Spleen (tissue), 7 donors: Measurements from ENCODE around the gene LPAR3.

Experiments
- POLR2A ChIP-seq, 3 donors: fragments of 450-650 bp; IDR thresholded peaks; one replicate each; pipeline ENCODE4 v1.5.1; 2017; ENCODE audit warnings: antibody characterized with exemption in 3 of 3, mild to moderate bottlenecking in 1 of 3
- POLR2AphosphoS5 ChIP-seq, 3 donors: sonication (generic); formaldehyde crosslinking; IDR thresholded peaks; one replicate each; pipeline ENCODE4 v1.5.1; 2017; ENCODE audit warnings: antibody characterized with exemption in 3 of 3
- TF ChIP-seq, protein P1 (sequence below), 11 experiments: fragments of 200-600 bp in 7 of 11; fragments of 450-650 bp in 4 of 11; sonication (generic) in 4 of 11; IDR thresholded peaks in 8 of 11; conservative IDR thresholded peaks in 3 of 11; 1 replicate in 7 of 11; 2 replicates in 4 of 11; pipeline versions ENCODE4 v1.4.0 to v1.8.0; 2016 to 2021; ENCODE audit warnings: antibody characterized with exemption in 11 of 11, inconsistent platforms in 4 of 11, mild to moderate bottlenecking in 1 of 11
- donor health status: DM: no; HTN: no; CAD: no; lungs with moderate emphysema.
- donor health status: DM: no; HTN: no; CAD: no.
- donor health status: DM: no; HTN: no; CAD: no.

DNA sequence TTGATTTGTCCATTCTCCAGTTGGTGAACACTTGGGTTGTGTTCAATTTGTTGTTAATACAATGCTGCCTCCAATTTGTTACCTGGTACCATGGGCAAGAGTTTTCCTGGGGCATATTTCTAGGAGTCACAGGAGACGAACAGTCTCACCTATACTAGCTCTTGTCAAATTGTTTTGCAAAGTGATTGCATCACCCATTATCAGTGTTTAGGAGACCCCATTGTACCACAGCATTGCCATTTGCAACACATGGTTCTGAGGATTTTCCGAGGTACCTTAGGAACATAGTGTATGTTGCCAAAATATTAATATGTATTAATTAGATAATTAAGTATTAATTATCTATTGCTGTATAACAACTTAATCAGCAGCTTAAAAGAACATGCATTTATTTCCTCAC, 97.8 kb downstream of the LPAR3 start:
- TF ChIP-seq, protein P1, sequence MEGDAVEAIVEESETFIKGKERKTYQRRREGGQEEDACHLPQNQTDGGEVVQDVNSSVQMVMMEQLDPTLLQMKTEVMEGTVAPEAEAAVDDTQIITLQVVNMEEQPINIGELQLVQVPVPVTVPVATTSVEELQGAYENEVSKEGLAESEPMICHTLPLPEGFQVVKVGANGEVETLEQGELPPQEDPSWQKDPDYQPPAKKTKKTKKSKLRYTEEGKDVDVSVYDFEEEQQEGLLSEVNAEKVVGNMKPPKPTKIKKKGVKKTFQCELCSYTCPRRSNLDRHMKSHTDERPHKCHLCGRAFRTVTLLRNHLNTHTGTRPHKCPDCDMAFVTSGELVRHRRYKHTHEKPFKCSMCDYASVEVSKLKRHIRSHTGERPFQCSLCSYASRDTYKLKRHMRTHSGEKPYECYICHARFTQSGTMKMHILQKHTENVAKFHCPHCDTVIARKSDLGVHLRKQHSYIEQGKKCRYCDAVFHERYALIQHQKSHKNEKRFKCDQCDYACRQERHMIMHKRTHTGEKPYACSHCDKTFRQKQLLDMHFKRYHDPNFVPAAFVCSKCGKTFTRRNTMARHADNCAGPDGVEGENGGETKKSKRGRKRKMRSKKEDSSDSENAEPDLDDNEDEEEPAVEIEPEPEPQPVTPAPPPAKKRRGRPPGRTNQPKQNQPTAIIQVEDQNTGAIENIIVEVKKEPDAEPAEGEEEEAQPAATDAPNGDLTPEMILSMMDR (IDR thresholded peaks at IDR 0.05 in 8 of 11, conservative IDR thresholded peaks at IDR 0.05 in 3 of 11): no peak
- TF ChIP-seq POLR2AphosphoS5 (IDR thresholded peaks at IDR 0.05) (no peak), POLR2A (IDR thresholded peaks at IDR 0.05) (no peak)
